HepG2 (cell line): ENCODE data around the gene KDM4B. TPM values are rescaled to one million over a fixed set of nuclear protein-coding genes. Genes with fewer than 3 reads are reported as not detected.

Experiments
- AKAP8 ChIP-seq: sonication (generic); formaldehyde crosslinking; IDR thresholded peaks from 2 replicates; pipeline ENCODE4 v1.5.1; 2020; ENCODE audit warnings: mild to moderate bottlenecking, missing genetic modification reagents
- CHD2 ChIP-seq: IDR thresholded peaks from 2 replicates; pipeline ENCODE4 v1.6.1; 2011; ENCODE audit warnings: low read depth, low read length, improper control_type of control experiment
- CHD4 ChIP-seq: fragments of 200-600 bp; sonication (generic); IDR thresholded peaks from 2 replicates; pipeline ENCODE4 v1.7.0; 2017; ENCODE audit warnings: mild to moderate bottlenecking, low read length, borderline replicate concordance
- CREB1 ChIP-seq, 2 experiments: fragments of 450-650 bp in 1 of 2; IDR thresholded peaks; 2 replicates each; pipeline ENCODE4 v1.6.1; 2016 to 2017; ENCODE audit warnings: control low read depth in 1 of 2, mild to moderate bottlenecking in 1 of 2, missing compliant biosample characterization in 1 of 2, missing genetic modification characterization in 1 of 2
- DNMT1 ChIP-seq: sonication (generic); formaldehyde crosslinking; IDR thresholded peaks from 2 replicates; pipeline ENCODE4 v1.5.1; 2020; ENCODE audit warnings: mild to moderate bottlenecking, missing genetic modification reagents
- ELF3 ChIP-seq: IDR thresholded peaks from 2 replicates; pipeline ENCODE4 v1.6.1; 2016; ENCODE audit warnings: missing genetic modification reagents, missing compliant biosample characterization
- HHEX ChIP-seq: IDR thresholded peaks from 2 replicates; pipeline ENCODE4 v1.6.1; 2016; ENCODE audit warnings: control low read depth
- KAT8 ChIP-seq: IDR thresholded peaks from 2 replicates; pipeline ENCODE4 v1.6.1; 2016; ENCODE audit warnings: missing genetic modification reagents, missing compliant biosample characterization
- MYNN ChIP-seq: sonication (generic); formaldehyde crosslinking; IDR thresholded peaks from 2 replicates; pipeline ENCODE4 v1.4.0; 2020; ENCODE audit warnings: mild to moderate bottlenecking, low read depth, missing genetic modification reagents
- NR2F6 ChIP-seq, 2 experiments: IDR thresholded peaks; 2 replicates each; pipeline ENCODE4 v1.6.1; 2016; ENCODE audit warnings: antibody characterized with exemption in 1 of 2, mild to moderate bottlenecking in 1 of 2
- REL ChIP-seq: sonication (generic); formaldehyde crosslinking; conservative IDR thresholded peaks from 2 replicates; pipeline ENCODE4 v1.8.0; 2022; ENCODE audit warnings: mild to moderate bottlenecking, missing genetic modification reagents, moderate library complexity
- SALL1 ChIP-seq: sonication (generic); formaldehyde crosslinking; IDR thresholded peaks from 2 replicates; pipeline ENCODE4 v1.8.0; 2022; ENCODE audit warnings: mild to moderate bottlenecking, missing genetic modification reagents
- TAF1 ChIP-seq: sonication (generic); formaldehyde crosslinking; IDR thresholded peaks from 2 replicates; pipeline ENCODE4 v1.4.0; 2020; ENCODE audit warnings: missing genetic modification reagents
- TBP ChIP-seq: sonication (generic); formaldehyde crosslinking; IDR thresholded peaks from 2 replicates; pipeline ENCODE4 v1.5.0; 2020; ENCODE audit warnings: missing genetic modification reagents
- THAP11 ChIP-seq: IDR thresholded peaks from 2 replicates; pipeline ENCODE4 v1.6.1; 2016; ENCODE audit warnings: missing biosample characterization, missing genetic modification reagents
- ZNF235 ChIP-seq: sonication (generic); formaldehyde crosslinking; IDR thresholded peaks from 2 replicates; pipeline ENCODE4 v1.8.1; 2023; ENCODE audit warnings: mild to moderate bottlenecking, missing genetic modification reagents, borderline replicate concordance
- ZNF329 ChIP-seq: sonication (generic); formaldehyde crosslinking; IDR thresholded peaks from 2 replicates; pipeline ENCODE4 v1.9.0; 2021; ENCODE audit warnings: low read depth, mild to moderate bottlenecking, missing genetic modification reagents
- ZNF350 ChIP-seq: sonication (generic); formaldehyde crosslinking; IDR thresholded peaks from 2 replicates; pipeline ENCODE4 v1.4.0; 2020; ENCODE audit warnings: mild to moderate bottlenecking, low read depth, missing genetic modification reagents, borderline replicate concordance
- ZNF746 ChIP-seq: sonication (generic); formaldehyde crosslinking; IDR thresholded peaks from 2 replicates; pipeline ENCODE4 v1.8.0; 2022; ENCODE audit warnings: mild to moderate bottlenecking, missing genetic modification reagents
- ZNF768 ChIP-seq: sonication (generic); formaldehyde crosslinking; IDR thresholded peaks from 2 replicates; pipeline ENCODE4 v1.4.0; 2020; ENCODE audit warnings: missing genetic modification reagents
- ZSCAN31 ChIP-seq: sonication (generic); formaldehyde crosslinking; IDR thresholded peaks from 2 replicates; pipeline ENCODE4 v1.5.0; 2020; ENCODE audit warnings: low read depth, mild to moderate bottlenecking, missing genetic modification reagents
- polyA plus RNA-seq, 8 experiments: library from polyadenylated mRNA; depleted of rRNA in 3 of 8; stranded (reverse) in 7 of 8; unstranded in 1 of 8; fragments of >200 nt; fragmentation: Illumina TruSeq in 4 of 8; extraction: Trizol in 4 of 8; gene quantifications; 2 replicates each; pipeline versions ENCODE4 v1.2.1 to v1.2.3, GENCODE V29; 2011 to 2016; ENCODE audit warnings: low read depth in 4 of 8, missing spikeins in 1 of 8, mixed read lengths in 1 of 8; ENCODE audit not compliant: insufficient read depth in 1 of 8
- total RNA-seq, 5 experiments: library from RNA; depleted of rRNA; stranded (reverse); fragments of >200 nt; fragmentation: Illumina TruSeq; extraction: Trizol; gene quantifications; 2 replicates each; pipeline ENCODE4 v1.2.3, GENCODE V29; 2016; ENCODE audit warnings: low read depth in 1 of 5
- TF ChIP-seq, protein P1 (sequence below): sonication (generic); formaldehyde crosslinking; IDR thresholded peaks from 2 replicates; pipeline ENCODE4 v1.4.0; 2020; ENCODE audit warnings: missing genetic modification reagents
- TF ChIP-seq, protein P2 (sequence below): sonication (generic); formaldehyde crosslinking; IDR thresholded peaks from 2 replicates; pipeline ENCODE4 v1.4.0; 2020; ENCODE audit warnings: missing genetic modification reagents, mild to moderate bottlenecking, borderline replicate concordance
- TF ChIP-seq, protein P3 (sequence below): sonication (generic); formaldehyde crosslinking; IDR thresholded peaks from 2 replicates; pipeline ENCODE4 v1.5.1; 2020; ENCODE audit warnings: missing genetic modification reagents, mild to moderate bottlenecking, borderline replicate concordance

The KDM4B gene
- total and polyA plus RNA-seq, 2 of the 13 experiments (the other 11 are each of a cell fraction or from before 2014, with no cell fraction given), result 4.9 to 14.6 TPM

DNA sequence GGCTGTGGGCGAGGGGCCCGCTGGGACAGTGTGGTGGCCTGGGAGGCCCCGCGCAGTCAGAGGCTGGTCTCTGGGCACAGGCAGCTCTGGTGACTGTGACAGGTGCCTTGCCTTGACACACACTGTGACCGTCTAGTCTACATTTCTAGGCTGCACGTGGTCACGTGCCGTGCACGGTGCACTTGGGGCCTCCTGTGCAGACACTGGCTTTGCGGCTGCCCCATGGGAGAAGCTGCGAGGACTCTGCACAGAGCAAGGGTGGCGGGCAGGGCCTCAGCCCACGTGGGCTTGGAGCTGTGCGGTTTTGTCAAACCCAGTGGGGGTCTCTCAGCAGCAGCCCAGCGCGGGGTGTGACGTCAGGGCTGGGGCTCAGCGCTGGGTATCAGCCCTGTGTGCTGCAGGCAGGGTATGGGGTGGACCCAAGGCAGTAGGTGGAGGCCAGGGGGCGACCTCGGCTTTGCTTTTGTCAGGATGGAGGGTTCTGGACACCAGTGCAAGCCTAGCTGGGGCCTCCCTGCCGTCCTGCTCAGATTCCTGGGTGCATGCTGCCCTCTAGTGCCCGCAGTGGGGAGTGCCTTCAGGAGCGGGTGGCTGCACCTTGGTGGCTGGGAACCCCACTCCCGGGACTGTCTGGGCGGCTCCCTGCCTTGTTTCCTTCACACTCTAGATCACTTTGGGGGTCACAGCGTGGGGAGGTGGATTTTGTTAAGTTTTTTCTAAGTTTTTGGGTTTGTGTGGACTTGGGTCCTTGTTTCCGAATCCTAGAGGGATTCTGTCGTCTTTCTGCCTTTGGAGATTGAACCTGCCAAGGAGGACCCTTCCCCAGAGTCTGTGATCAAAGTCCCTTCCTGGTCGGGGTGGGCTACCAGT lies 62.6 kb downstream of the KDM4B start (continued):
- TF ChIP-seq ZNF350 (peak; percentile 25; the same call in 1 of the 2 replicates), SALL1 (CRISPR knock-in tag) (peak; percentile 15; the same call in 1 of the 2 replicates), REL (no peak), TBP (CRISPR knock-in tag) (no peak), DNMT1 (CRISPR knock-in tag) (0 out of 2 replicates have a peak, but pooled peaks have one; percentile 64), KAT8 (CRISPR knock-in tag) (0 out of 2 replicates have a peak, but pooled peaks have one; percentile 22), CHD4 (no peak), AKAP8 (CRISPR knock-in tag) (no peak), CREB1 (IDR thresholded peaks at IDR 0.05) (peak; percentile 78), CREB1 (CRISPR knock-in tag; IDR thresholded peaks at IDR 0.05) (no peak), ZNF746 (CRISPR knock-in tag) (0 out of 2 replicates have a peak, but pooled peaks have one; percentile 23), THAP11 (CRISPR knock-in tag) (0 out of 2 replicates have a peak, but pooled peaks have one; percentile 20), CHD2 (no peak), MYNN (CRISPR knock-in tag) (0 out of 2 replicates have a peak, but pooled peaks have one; percentile 46), ZSCAN31 (CRISPR knock-in tag) (no peak), ELF3 (CRISPR knock-in tag) (no peak), ZNF329 (CRISPR knock-in tag) (no peak), ZNF768 (CRISPR knock-in tag) (peak; percentile 42; the same call in 1 of the 2 replicates), HHEX (CRISPR knock-in tag) (no peak), ZNF235 (CRISPR knock-in tag) (no peak), NR2F6 (IDR thresholded peaks at IDR 0.05) (no peak), NR2F6 (CRISPR knock-in tag; IDR thresholded peaks at IDR 0.05) (peak; percentile 44; the same call in 1 of the 2 replicates), TAF1 (CRISPR knock-in tag) (no peak)
- TF ChIP-seq, protein P1, sequence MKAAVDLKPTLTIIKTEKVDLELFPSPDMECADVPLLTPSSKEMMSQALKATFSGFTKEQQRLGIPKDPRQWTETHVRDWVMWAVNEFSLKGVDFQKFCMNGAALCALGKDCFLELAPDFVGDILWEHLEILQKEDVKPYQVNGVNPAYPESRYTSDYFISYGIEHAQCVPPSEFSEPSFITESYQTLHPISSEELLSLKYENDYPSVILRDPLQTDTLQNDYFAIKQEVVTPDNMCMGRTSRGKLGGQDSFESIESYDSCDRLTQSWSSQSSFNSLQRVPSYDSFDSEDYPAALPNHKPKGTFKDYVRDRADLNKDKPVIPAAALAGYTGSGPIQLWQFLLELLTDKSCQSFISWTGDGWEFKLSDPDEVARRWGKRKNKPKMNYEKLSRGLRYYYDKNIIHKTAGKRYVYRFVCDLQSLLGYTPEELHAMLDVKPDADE (CRISPR knock-in tag), result no peak
- TF ChIP-seq, protein P2, sequence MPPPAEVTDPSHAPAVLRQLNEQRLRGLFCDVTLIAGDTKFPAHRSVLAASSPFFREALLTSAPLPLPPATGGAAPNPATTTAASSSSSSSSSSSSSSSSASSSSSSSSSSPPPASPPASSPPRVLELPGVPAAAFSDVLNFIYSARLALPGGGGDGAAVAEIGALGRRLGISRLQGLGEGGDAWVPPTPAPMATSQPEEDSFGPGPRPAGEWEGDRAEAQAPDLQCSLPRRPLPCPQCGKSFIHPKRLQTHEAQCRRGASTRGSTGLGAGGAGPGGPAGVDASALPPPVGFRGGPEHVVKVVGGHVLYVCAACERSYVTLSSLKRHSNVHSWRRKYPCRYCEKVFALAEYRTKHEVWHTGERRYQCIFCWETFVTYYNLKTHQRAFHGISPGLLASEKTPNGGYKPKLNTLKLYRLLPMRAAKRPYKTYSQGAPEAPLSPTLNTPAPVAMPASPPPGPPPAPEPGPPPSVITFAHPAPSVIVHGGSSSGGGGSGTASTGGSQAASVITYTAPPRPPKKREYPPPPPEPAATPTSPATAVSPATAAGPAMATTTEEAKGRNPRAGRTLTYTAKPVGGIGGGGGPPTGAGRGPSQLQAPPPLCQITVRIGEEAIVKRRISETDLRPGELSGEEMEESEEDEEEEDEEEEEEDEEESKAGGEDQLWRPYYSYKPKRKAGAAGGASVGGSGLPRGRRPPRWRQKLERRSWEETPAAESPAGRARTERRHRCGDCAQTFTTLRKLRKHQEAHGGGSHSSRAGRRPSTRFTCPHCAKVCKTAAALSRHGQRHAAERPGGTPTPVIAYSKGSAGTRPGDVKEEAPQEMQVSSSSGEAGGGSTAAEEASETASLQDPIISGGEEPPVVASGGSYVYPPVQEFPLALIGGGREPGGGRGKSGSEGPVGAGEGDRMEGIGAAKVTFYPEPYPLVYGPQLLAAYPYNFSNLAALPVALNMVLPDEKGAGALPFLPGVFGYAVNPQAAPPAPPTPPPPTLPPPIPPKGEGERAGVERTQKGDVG (CRISPR knock-in tag), result peak; percentile 32; the same call in 1 of the 2 replicates
- TF ChIP-seq, protein P3, sequence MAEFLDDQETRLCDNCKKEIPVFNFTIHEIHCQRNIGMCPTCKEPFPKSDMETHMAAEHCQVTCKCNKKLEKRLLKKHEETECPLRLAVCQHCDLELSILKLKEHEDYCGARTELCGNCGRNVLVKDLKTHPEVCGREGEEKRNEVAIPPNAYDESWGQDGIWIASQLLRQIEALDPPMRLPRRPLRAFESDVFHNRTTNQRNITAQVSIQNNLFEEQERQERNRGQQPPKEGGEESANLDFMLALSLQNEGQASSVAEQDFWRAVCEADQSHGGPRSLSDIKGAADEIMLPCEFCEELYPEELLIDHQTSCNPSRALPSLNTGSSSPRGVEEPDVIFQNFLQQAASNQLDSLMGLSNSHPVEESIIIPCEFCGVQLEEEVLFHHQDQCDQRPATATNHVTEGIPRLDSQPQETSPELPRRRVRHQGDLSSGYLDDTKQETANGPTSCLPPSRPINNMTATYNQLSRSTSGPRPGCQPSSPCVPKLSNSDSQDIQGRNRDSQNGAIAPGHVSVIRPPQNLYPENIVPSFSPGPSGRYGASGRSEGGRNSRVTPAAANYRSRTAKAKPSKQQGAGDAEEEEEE (CRISPR knock-in tag), result peak; percentile 76; the same call in 1 of the 2 replicates
